ENCODE results near the gene SPEN.
"Not testable (repeated sequence)": the region's sequence is repeated elsewhere in the genome, so short reads cannot be mapped to it uniquely, and the experiment has no call there.

The SPEN gene

DNA sequence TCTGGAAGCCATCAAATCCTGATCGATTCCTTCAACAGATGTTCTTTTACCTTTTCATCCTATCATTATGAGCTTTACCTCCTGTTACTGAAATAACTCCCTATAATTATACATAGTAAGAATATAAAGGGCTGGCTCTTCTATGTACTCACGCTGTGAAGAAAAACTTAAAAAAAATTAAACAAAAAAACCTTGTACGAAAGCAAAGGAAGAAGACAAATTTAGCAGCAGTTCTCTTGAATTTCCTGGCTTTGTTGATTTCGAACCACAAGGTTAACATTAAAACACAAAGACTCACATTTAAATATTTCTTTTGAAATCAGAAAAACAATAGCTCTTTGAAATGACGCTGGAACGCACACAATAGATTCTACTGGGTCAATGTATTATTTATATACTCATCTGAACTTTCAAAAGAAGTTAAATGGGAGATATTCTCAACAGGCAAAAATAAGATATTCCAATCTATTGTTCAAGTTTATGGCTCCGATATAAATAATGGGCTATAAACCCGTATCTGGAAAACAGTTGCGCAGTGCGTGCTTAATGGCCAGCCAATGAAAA lies 13.6 kb upstream of the SPEN start:
- DNase-seq: no peak

DNA sequence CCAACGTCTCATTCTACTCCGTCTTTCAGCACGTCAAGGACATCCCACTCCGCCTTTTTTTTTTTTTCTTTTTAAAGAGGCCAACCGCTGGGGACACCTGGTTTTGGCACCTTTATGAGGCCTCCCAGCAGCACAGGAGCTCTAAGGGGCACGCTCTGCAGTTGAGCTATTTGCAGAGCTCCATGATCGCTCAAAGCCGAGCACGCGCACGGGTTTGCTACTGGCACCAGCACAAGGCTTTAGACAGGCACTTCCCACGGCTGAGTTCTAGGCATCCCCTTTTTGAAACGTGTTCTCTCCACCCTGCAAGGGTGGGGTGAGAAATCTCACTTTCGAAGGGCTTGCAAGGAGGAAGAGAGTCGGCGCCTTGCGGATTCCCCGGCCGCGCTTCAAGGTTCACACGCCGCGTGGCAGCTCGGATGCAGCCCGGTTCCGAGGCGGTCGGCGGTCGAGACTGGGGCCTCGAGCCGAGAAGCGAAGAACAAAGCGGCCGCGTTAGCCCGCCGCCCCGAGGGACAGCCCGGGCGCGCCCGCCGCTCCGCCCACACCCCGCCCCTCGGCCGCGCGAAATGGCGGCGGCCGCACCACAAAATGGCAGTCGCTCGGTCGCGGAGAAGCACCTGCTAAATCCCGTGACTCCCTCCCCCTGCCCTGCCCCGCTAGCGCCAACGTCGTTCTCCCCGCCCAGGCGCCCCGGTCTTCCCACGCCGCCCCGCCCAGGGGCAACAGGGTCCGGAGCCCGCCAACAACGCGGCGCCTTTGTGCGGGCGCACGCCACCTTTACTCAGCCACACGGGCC lies 12.9 kb upstream of the SPEN start:
- DNase-seq: peak; percentile 83 to 86

DNA sequence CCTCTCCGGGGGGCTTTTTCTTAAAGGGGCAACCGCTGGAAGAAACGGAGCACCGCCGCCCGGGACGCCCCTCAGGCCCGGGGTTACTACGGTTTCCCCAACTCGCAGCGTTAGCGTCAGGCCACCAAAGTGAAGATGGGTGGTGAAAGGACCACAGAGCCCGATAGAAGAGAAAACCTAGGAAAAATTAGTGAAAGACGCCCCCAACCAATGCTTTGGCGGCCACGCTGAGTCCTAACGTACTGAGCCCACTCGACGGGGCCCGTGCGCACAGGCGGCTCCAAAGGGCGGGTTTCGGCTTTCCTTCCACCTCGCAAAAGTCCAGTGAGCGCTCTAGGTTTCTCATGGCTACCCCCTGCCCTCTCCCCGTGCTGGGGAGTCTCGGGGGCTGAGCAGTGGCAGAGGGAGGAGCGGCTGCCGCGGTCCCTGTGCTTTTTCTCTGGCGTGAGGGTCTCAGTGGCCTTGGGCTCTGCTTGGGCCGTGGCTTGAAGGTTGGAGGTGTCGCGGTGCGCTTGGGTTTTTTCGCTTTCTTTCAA lies 12.2 kb upstream of the SPEN start:
- DNase-seq: no peak

DNA sequence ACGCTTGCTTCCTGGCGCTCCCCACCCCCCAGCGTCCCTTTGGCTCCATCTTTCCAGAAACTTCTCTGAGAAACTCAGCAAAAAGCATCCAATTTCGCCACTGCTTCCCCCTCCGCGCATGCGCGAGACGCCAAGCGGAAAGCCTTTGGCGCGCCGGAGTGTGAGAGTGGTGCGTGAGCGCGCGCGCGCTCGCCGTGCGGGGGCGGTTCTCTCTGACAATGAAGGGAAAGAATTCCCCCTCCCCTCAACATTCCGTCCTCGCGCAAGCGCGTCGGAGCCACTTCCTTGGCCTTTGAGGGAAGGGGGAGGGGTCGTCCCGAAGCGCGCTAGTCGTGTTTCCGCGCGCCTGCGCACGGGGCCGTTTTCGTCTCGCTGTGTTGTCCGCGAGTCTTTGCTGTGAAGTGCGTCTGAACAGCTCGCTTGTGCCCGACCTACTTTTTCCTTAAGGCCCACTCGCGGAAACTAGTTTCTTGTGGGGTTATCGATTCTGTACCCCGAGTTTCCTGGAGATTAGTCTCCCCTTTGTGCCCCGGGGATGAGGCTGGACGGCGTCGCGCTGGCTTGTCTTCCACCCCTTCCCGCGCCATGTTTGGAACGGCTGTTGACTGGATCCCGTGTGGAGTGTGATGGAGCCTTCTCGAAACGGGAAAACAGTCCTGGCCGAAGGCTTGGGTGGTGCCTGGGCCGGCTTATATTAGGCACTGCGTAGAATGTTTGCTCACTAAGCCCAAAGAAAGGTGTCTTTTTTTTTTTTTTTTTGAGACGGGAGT lies 11.6 kb upstream of the SPEN start:
- DNase-seq: peak; percentile 100

DNA sequence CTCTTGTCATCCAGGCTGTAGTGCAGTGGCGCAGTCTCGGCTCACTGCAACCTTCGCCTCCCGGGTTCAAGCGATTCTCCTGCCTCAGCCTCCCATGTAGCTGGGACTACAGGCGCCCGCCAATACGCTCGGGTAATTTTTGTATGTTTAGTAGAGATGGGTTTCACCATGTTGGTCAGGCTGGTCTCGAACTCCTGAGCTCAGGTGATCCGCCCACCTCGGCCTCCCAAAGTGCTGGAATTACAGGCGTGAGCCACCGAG lies 11.1 kb upstream of the SPEN start:
- DNase-seq: peak in 1 of 2 experiments; percentile 2

DNA sequence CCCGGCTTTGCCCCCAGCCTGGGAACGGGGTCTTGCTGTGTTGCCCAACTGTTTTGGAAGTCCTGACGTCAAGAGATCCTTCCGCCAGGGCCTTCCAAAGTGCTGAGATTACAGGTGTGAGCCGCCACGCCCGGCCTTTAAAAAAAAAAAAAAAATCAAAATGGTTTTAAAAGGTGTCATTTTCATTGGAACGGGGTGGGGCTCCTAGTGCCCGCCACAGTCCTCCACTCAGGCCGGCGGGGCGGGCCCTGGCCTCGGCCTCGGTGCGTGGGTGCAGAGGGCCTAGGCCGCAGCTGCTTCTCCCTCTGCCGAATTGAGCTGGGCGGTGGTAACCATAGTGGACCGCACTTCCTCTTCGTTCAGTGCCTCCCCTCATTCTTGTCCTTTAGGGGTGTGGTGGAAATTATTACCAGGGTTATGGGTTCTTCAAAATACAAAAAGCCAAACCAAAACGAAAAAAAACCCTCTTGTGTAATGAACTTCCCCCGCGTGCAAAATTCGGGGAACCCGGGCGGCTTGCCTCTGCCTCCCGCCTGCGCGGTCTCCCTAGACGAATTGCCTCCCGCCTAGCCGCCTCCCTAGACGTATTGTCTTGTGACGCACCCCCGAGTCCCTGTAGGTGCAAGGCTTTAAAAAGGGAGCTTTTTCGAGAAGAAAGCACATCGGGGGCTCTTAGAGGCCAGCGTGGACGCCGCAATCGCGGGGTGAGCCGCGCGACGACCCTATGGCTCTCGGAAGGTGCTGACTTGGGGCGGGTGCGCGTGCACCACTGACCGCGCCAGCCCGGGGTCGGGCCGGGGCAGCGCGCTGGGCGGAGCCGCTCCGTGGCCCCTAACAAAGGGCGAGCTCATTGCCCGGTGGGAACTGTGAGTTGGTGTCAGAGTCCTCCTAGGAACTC lies 10.5 kb upstream of the SPEN start:
- DNase-seq: peak; percentile 59 to 68

DNA sequence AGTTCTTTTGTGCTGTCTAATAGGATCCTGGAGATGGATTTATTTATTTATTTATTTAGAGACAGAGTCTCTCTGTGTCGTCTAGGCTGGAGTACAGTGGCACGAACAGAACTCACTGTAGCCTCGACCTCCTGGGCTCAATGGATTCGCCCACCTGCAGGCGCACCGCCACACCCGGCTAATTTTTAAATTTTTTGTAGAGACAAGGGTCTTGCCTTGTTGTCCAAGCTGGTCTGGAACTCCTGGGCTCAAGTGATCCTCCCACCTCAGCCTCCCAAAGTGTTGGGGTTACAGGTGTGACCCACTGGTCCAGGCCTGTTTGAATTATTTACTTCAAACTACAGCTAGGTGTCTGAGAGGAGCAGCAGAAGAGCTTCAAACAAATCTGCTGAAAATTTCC lies 9.6 kb upstream of the SPEN start:
- no peak for DNase-seq

DNA sequence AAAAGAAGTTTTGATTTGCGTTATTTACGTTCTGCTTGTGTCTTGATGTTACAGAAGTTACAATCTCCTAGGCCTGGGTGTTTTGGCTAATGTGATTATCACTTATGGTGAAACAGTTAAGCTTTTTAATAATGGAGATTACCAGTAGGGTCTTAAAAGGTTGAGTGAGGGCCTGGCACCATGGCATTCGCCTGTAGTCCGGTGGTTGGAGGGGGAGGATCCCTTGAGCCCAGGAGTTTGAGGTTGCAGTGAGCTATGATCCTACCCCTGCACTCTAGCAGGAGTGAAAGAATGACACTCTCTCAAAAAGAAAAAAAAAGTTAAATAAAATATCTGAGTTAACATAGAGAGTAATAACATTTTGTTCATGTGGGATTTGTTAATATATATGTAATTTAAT lies 8.8 kb upstream of the SPEN start:
- no peak for DNase-seq

DNA sequence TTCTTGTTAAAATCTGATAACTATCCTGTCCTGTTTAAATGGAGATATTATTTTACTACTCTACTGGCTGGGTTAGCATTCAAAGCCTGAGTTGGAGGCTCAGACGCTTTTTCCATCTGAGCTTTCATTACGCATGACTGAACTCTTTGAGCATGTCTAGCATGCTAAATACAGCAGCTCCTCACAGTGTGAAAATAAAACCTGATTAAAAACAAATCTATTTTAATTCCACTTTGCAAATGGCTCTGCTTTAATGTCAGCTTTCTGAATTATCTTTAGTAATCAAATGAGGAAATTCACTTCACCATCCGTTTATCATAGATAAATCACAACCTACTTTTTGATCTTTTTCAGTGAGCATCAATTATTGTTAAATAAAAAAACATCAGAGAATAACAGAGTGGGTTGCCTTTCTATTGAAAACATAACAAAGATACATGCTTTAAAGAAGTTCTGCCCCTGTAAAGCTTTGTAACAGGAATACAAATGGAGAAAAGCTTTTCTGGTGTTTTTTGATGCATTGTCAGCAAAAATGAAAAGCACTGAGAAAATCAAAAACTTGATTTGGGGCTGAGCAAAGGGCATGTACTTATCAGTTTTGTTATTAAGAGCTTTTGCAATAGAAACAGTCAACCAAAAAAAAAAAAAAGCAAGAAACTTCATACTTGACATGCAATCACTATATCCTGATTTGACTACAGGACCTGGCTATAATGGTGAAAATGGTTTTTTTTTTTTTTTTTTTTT lies 3.5 kb upstream of the SPEN start:
- DNase-seq: no peak

DNA sequence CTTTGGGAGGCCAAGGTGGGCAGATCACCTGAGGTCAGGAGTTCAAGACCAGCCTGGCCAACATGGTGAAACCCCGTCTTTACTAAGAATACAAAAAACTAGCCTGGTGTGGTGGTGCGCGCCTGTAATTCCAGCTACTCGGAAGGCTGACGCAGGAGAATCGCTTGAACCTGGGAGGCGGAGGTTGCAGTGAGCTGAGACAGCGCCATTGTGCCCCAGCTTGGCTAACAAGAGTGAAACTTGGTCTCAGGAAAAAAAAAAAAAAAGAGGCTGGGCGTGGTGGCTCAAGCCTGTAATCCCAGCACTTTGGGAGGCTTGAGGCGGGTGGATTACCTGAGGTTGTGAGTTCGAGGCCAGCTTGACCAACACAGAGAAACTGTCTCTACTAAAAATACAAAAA lies 1.5 kb upstream of the SPEN start:
- not testable (repeated sequence) for DNase-seq

DNA sequence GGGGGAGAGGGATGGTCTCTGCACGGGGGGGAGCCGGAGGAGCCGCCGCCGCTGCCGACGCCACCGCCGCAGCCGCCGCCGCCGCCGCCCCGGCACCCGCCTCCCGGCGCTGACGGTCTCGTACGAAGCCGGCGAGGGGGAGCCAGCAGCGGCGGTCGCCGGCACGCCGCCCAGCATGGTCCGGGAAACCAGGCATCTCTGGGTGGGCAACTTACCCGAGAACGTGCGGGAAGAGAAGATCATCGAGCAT lies 311 bp downstream of the SPEN start:
- no peak for DNase-seq

DNA sequence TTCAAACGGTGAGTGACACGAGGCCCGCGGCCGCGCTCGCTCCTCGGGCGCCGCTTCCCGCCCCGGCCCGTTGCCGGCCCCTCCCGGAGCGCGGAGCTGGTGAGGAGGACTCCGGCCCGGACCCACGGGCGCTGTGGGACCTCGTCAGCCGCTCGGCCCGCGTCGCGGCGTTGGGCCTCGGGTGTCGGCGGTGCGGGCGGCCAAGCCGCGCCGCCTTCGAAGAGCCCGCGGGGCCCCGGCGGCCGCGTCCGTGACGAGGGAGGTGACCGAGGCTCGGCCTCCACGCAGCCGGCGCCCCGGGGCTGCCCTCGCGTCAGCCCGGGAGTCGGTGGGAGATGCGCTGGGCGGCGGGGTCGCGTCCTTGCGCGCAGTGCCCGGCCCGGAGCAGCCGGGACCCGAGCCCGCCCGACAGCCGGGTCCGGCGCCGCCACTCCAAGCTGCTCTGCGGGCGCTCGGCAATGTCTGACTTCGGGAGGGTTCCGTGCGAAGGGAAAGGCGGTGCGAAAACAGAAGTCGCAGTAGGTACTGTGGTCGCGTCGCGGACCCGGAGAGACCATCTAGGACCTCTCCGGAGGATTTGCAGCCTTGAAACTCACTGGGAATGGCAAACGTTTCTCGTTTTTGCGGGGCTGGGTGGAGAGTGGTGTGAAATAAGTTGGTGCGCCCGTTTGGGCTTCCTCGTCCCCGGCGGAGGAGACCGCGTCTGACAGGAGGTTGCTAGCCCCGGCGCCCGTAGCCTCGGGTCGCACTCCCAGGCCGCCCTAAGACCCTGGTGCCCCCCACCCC lies 829 bp downstream of the SPEN start:
- DNase-seq: peak; percentile 24 to 26

DNA sequence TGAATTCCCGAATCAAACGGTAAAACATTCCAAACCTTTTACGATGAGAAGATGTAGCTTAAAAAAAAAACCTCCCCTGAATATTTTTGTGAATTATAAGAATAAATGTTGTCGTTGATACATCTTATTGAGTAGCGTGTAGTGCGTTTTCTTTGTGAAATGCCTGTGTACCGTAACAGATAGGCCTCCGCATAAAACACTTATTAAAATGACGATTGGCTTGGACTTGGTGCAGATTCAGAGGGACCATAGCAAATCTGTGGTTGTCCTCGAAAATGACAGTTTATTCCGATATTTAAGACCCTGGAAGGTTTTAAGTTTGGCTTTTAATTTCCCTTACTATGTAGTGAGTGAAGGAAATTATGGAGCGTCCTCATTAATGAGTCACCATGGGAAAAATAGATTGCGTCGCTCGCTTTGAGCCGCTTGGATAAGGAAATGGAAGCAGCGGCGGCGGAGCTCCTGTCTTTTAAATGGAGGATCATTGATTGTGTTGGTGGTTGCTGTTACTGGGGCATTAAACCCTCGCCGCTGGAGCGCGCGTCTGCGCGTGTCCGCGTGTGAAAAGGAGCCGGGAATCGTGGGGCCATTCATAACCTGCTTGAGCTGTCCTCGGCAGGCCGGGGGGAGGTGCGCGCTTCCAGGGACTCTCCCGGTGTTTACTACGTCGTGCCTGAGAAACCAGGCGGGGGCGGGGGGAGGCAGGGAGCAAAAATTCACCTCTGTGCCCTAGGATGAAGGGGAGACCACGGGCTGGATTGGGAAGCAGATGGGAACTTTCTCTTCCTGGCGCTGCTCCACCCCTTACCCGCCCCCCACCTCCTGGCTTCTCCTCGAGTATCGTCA lies 1.6 kb downstream of the SPEN start:
- DNase-seq: peak; percentile 66 to 67

DNA sequence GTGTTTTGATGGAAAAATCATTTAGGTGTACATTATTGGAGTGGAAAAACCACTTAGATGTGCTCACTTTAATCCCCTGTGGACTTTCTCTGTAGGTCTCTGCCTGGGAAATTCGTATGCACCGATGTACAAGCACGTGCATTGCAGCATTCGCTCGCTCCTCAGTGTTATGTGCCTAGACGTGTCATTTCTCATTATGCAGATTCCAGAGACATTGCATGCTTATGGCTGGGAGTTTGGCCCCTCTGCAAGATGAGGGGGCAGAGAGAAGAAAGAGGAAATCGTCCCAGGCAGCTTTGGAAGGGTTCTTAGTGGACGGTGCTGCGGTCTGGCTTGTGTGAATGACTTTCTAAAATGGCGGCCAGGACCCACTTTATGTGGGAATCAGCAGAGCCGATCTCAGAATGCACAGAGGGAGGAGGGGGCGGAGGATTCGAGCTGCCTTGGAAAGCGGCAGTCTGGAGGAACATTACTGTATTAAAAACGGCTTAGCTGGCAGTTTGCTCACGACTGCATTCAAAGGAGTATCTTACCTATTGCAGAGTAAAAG lies 2.3 kb downstream of the SPEN start:
- DNase-seq: peak; percentile 14 to 17

DNA sequence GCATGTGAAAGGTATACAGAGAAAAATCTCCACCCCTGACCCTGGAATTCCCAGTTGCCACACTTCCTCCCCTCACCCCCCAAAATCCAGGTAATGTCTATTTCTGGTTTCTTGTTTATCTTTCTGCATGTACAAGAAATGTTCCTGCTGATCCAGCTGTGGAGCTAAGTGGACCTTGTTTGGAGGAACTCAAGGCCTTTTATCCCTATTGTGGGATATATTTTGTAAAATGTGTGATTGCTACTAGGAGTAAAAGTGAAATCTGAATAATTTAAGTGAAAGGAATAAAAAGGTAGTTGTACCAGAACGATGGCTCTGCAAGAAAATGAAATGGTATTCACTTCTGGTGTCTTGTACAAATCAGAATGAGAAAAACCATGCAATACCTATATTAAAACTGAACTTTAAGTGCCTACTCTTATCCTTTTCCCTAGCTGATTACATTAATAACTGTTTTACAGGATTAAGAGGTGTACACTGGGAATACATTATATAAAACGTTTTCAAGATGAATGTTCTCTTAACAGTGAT lies 3.0 kb downstream of the SPEN start:
- no peak for DNase-seq

DNA sequence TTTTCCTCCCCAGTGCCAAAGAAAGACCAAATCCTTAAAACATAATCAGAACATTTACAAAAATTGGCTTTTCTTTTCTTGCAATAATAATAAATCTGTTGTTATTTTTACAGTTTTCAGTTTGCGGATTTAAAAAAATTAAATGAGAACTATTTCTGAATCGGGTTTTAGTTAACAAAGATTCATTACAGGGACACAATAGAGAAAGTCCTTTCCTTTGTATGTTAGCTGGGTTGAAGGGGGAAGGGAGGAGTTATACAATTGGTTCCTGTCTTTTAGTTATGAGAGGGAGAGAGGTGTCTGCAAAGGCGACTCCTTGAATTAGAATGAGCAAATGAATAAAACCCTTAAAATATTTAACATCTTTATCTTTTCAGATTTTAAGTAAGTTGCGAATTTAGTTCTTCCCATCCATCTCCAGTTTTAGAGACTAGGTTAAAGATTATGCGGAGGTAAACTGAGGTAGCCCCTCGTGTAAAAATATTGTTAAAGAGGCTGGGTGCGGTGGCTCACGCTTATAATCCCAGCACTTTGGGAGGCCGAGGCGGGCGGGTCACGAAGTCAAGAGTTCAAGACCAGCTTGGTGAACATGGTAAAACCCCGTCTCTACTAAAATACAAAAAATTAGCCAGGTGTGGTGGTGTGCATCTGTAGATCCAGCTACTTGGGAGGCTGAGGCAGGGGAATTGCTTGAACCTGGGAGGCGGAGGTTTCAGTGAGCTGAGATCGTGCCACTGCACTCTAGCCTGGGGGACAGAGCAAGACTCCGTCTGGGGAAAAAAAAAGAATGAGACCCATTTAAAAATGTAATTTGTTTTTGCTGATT lies 3.9 kb downstream of the SPEN start:
- DNase-seq: no peak

DNA sequence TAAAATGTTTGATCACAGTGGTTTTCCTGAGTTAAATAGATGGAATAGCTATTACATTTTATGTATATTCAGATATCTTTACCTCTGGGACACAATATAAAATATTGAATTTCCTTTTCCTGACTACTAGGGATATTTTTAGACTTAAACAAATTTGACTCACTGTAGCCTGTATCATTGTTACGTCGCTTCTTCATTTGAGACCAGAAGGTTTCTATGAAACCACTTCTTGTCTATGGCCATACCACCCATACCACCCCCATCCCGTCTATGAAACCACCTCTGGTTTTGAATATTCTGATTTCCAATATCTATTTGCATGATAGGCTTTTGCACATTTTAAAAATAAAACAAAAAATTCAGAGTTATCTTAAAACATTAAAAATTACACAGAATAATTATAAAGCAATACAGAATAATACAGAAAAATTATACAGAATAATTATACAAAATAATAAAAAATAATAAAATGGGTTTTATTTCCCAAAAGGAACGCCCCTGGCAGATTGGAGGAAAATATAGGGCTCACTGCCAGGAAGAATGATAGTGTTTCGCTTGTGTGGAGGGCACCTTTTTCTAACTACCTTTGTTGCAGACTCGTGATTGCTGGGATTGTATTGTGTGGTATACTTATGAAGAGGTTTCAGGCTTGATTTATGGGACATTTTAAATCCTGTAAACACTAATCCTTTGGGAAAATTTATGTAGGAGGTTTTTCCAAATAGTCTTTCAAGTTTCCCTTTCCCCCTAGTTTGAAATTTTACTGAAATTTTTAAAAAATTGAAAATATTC lies 4.7 kb downstream of the SPEN start:
- DNase-seq: no peak

DNA sequence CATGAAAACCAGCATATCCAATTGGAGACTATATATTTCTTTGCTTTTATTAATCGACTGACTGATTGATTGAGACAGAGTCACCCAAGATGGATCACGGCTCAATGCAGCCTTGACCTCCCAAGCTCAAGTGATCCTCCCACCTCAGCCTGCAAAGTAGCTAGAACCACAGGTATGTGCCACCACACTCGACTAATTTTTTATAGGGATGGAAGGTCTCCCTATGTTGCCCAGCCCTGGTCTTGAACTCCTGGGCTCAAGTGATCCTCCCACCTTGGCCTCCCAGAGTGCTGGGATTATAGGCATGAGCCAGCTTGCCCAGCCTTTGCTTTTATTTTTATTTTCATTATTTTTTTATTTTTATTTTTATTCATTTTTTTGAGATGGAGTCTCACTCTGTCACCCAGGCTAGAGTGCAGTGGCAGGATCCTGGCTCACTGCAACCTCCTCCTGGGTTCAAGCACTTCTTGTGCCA lies 5.4 kb downstream of the SPEN start:
- no peak for DNase-seq

All from activated CD4-positive, alpha-beta T cell treated with anti-CD3 and anti-CD28 coated beads, Interleukin-2, amount 50 U/mL, for 4 hours (primary cell).